Panc1 (cell line): ENCODE results near the gene CYP2F1. TPM values are rescaled to one million over a fixed set of nuclear protein-coding genes. Genes with fewer than 3 reads are reported as not detected.
A peak's percentile ranks its signal among the peaks of the same experiment; 100 is the strongest.

Source experiments
- ATAC-seq: fragments of 200-7000 bp; cut with Tn5 transposase; 2 replicates; pipeline ENCODE4 v1.9.1; 2020; ENCODE audit warnings: mild to moderate bottlenecking, moderate library complexity
- BruUV-seq: library from RNA; stranded (reverse); fragments of 400-500 nt; replicated peaks from 2 replicates; lab custom pipeline; 2021; lab: Mats Ljungman, UMichigan
- CTCF ChIA-PET: fragments of 300-600 bp; sonication (Branson Sonifier 250); formaldehyde crosslinking; loops from one replicate; lab custom pipeline; 2022; ENCODE audit warnings: antibody characterized with exemption; lab: Charles Lee
- POLR2A ChIA-PET: fragments of 300-600 bp; sonication (Branson Sonifier 250); formaldehyde crosslinking; loops from one replicate; lab custom pipeline; 2022; ENCODE audit warnings: antibody characterized with exemption; lab: Charles Lee
- DNase-seq: peaks from one replicate; pipeline ENCODE4 v3.0.0-alpha.2; 2010; ENCODE audit warnings: low read depth, low spot score
- H3K27ac ChIP-seq: 2 replicates; pipeline ENCODE4 v1.5.1; 2011; ENCODE audit warnings: mild to moderate bottlenecking, low read length, inconsistent platforms
- H3K27me3 ChIP-seq: fragments of 200-500 bp; sonication (Bioruptor generic); 2 replicates; pipeline ENCODE4 v1.6.0; 2014; ENCODE audit warnings: low read length, inconsistent platforms; ENCODE audit not compliant: control insufficient read depth, insufficient read depth
- H3K36me3 ChIP-seq: fragments of 200-500 bp; sonication (Bioruptor generic); 2 replicates; pipeline ENCODE4 v1.5.1; 2014; ENCODE audit warnings: inconsistent platforms, mild to moderate bottlenecking, low read length, moderate library complexity; ENCODE audit not compliant: control insufficient read depth, insufficient read depth
- H3K4me1 ChIP-seq: 2 replicates; pipeline ENCODE4 v1.5.1; 2011; ENCODE audit warnings: inconsistent platforms, mild to moderate bottlenecking, low read length, moderate library complexity; ENCODE audit not compliant: control insufficient read depth, insufficient read depth
- H3K4me3 ChIP-seq, 2 experiments: 2 replicates each; pipeline ENCODE4 v1.5.1; 2011 to 2012; ENCODE audit warnings: low read depth in 2 of 2, low read length in 2 of 2, mild to moderate bottlenecking in 2 of 2, inconsistent platforms in 1 of 2, moderate library complexity in 1 of 2
- H3K9me3 ChIP-seq: fragments of 200-500 bp; sonication (Bioruptor generic); 2 replicates; pipeline ENCODE4 v1.5.1; 2014; ENCODE audit warnings: low read depth, mild to moderate bottlenecking, inconsistent platforms, low read length, moderate library complexity; ENCODE audit not compliant: control insufficient read depth, insufficient read depth
- POLR2AphosphoS5 ChIP-seq: IDR thresholded peaks from 2 replicates; pipeline ENCODE4 v1.6.1; 2012; ENCODE audit warnings: mild to moderate bottlenecking, low read depth, low read length, moderate library complexity
- SIN3A ChIP-seq: IDR thresholded peaks from 2 replicates; pipeline ENCODE4 v1.6.1; 2012; ENCODE audit warnings: low read depth, mild to moderate bottlenecking, low read length, moderate library complexity, borderline replicate concordance; ENCODE audit not compliant: insufficient read depth
- TCF7L2 ChIP-seq: IDR thresholded peaks from 2 replicates; pipeline ENCODE4 v1.6.1; 2011; ENCODE audit warnings: mild to moderate bottlenecking, low read depth, low read length, inconsistent platforms
- in situ Hi-C: cut with HindIII; loops from 2 replicates; pipeline ENCODE4 v1.10.0; 2016; ENCODE audit warnings: low sequenced_read_pairs, low pct_unique_long_range_greater_than_20kb
- intact Hi-C: fragments of 100-400 bp; cut with micrococcal nuclease; formaldehyde crosslinking; loops from one replicate; pipeline ENCODE4 v1.10.0; 2022; ENCODE audit not compliant: unreplicated experiment
- total RNA-seq: library from RNA; stranded (reverse); gene quantifications from one replicate; pipeline ENCODE4 v1.2.1, GENCODE V29; 2021; ENCODE audit not compliant: unreplicated experiment
- TF ChIP-seq, protein P1 (sequence below), 2 experiments: IDR thresholded peaks; 2 replicates each; pipeline ENCODE4 v1.6.1; 2011 to 2012; ENCODE audit warnings: low read depth in 2 of 2, control low read depth in 1 of 2, low read length in 1 of 2, mild to moderate bottlenecking in 1 of 2, moderate library complexity in 1 of 2; ENCODE audit not compliant: insufficient read depth in 1 of 2
- TF ChIP-seq, protein P2 (sequence below): fragments of 450-650 bp; IDR thresholded peaks from 2 replicates; pipeline ENCODE4 v1.5.1; 2017; ENCODE audit warnings: mild to moderate bottlenecking

Gene CYP2F1
- total RNA-seq, 1 experiment from 2014 or later: not detected

- CTCF ChIA-PET: no interaction called here
- ATAC-seq (peak; percentile 38; the same call in 1 of the 2 replicates), DNase-seq (no peak)
- Histone ChIP-seq H3K4me1 (no peaks in the 10 kb centered on the region), H3K27ac (no peak overlapping the region), H3K27me3 (no peaks in the 10 kb centered on the region), H3K4me3 (peak overlapping the region in 1 of 2 experiments; percentile 27; a peak in 1 of 4 replicates), H3K9me3 (no peaks in the 10 kb centered on the region), H3K36me3 (no peaks in the 10 kb centered on the region)
- POLR2A ChIA-PET: no interaction called here
- no TSS peak for BruUV-seq
- in situ Hi-C loops: no loop called here
- intact Hi-C loops: no loop called here
- TF ChIP-seq POLR2AphosphoS5 (no peak), SIN3A (no peak), TCF7L2 (no peak)
- TF ChIP-seq, protein P1, sequence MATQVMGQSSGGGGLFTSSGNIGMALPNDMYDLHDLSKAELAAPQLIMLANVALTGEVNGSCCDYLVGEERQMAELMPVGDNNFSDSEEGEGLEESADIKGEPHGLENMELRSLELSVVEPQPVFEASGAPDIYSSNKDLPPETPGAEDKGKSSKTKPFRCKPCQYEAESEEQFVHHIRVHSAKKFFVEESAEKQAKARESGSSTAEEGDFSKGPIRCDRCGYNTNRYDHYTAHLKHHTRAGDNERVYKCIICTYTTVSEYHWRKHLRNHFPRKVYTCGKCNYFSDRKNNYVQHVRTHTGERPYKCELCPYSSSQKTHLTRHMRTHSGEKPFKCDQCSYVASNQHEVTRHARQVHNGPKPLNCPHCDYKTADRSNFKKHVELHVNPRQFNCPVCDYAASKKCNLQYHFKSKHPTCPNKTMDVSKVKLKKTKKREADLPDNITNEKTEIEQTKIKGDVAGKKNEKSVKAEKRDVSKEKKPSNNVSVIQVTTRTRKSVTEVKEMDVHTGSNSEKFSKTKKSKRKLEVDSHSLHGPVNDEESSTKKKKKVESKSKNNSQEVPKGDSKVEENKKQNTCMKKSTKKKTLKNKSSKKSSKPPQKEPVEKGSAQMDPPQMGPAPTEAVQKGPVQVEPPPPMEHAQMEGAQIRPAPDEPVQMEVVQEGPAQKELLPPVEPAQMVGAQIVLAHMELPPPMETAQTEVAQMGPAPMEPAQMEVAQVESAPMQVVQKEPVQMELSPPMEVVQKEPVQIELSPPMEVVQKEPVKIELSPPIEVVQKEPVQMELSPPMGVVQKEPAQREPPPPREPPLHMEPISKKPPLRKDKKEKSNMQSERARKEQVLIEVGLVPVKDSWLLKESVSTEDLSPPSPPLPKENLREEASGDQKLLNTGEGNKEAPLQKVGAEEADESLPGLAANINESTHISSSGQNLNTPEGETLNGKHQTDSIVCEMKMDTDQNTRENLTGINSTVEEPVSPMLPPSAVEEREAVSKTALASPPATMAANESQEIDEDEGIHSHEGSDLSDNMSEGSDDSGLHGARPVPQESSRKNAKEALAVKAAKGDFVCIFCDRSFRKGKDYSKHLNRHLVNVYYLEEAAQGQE (IDR thresholded peaks at IDR 0.05; ENCODE audit: insufficient read depth in 1 of 2, low read depth in 2 of 2, low read length in 1 of 2): no peak
- TF ChIP-seq, protein P2, sequence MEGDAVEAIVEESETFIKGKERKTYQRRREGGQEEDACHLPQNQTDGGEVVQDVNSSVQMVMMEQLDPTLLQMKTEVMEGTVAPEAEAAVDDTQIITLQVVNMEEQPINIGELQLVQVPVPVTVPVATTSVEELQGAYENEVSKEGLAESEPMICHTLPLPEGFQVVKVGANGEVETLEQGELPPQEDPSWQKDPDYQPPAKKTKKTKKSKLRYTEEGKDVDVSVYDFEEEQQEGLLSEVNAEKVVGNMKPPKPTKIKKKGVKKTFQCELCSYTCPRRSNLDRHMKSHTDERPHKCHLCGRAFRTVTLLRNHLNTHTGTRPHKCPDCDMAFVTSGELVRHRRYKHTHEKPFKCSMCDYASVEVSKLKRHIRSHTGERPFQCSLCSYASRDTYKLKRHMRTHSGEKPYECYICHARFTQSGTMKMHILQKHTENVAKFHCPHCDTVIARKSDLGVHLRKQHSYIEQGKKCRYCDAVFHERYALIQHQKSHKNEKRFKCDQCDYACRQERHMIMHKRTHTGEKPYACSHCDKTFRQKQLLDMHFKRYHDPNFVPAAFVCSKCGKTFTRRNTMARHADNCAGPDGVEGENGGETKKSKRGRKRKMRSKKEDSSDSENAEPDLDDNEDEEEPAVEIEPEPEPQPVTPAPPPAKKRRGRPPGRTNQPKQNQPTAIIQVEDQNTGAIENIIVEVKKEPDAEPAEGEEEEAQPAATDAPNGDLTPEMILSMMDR: no peak
These were observed 24.3 kb upstream of the CYP2F1 start for GRCh38 chr19:41089959-41090358.

GRCh38 chr19:41095703-41096102, 18.5 kb upstream of the CYP2F1 start:
- BruUV-seq: no TSS peak
- no peak overlapping the region for H3K4me3 ChIP-seq
- ChIA-PET POLR2A (no interaction called here), CTCF (no interaction called here)
- no peak for ATAC-seq
- no peaks in the 10 kb centered on the region for H3K9me3 ChIP-seq
- TF ChIP-seq POLR2AphosphoS5 (no peak), TCF7L2 (no peak), SIN3A (no peak)
- TF ChIP-seq, protein P2: no peak
- H3K36me3 ChIP-seq: no peaks in the 10 kb centered on the region
- in situ Hi-C loops (no loop called here), intact Hi-C loops (no loop called here)
- H3K27ac ChIP-seq: no peak overlapping the region
- DNase-seq: no peak
- no peaks in the 10 kb centered on the region for H3K27me3 ChIP-seq
- H3K4me1 ChIP-seq: no peaks in the 10 kb centered on the region
